Measurements from ENCODE around the gene MAPKAPK2. TPM values are rescaled to one million over a fixed set of nuclear protein-coding genes. Genes with fewer than 3 reads are reported as not detected.

The MAPKAPK2 gene
- total RNA-seq, 1 experiment from 2014 or later: 72.4 TPM

DNA sequence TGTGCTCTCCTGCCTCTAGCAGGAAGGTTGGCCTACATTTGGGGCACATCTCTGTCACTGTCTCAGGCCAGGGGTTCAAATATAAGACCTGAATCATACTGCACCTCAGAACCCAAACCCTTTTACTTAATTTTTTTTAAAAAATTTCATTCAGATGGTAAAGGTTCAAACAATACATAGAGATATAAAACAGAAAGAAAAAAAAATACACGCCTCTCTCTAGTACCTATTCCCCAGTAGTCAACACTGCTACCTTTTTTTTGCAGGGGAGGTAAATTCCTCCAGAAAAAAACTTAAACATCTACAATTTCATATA, 32.9 kb downstream of the MAPKAPK2 start:
- CTCF ChIA-PET: interaction anchor here (0.7 kb wide), 1 partner anchor 54 kb away, joined by 4 read pairs; no protein-coding TSS in a partner anchor
- Histone ChIP-seq H3K36me3 (ENCODE audit: control insufficient read depth, insufficient read depth, low read length) (no peaks in the 10 kb centered on the region), H3K9me3 (ENCODE audit: control insufficient read depth, insufficient read depth, low read depth, low read length) (no peaks in the 10 kb centered on the region), H3K27ac (ENCODE audit: low read length) (no peak overlapping the region), H3K4me1 (ENCODE audit: control insufficient read depth, insufficient read depth, low read length) (peaks cover 32% of the 10 kb centered on the region), H3K4me3 (ENCODE audit: low read depth in 2 of 2, low read length in 2 of 2) (no peak overlapping the region), H3K27me3 (ENCODE audit: control insufficient read depth, insufficient read depth, low read length) (no peaks in the 10 kb centered on the region)
- ATAC-seq (no peak), DNase-seq (ENCODE audit: low read depth, low spot score) (no peak)
- in situ Hi-C loops (cut with HindIII; ENCODE audit: low pct_unique_long_range_greater_than_20kb, low sequenced_read_pairs): no loop called here
- BruUV-seq (replicated peaks): no TSS peak
- TF ChIP-seq, protein P1, sequence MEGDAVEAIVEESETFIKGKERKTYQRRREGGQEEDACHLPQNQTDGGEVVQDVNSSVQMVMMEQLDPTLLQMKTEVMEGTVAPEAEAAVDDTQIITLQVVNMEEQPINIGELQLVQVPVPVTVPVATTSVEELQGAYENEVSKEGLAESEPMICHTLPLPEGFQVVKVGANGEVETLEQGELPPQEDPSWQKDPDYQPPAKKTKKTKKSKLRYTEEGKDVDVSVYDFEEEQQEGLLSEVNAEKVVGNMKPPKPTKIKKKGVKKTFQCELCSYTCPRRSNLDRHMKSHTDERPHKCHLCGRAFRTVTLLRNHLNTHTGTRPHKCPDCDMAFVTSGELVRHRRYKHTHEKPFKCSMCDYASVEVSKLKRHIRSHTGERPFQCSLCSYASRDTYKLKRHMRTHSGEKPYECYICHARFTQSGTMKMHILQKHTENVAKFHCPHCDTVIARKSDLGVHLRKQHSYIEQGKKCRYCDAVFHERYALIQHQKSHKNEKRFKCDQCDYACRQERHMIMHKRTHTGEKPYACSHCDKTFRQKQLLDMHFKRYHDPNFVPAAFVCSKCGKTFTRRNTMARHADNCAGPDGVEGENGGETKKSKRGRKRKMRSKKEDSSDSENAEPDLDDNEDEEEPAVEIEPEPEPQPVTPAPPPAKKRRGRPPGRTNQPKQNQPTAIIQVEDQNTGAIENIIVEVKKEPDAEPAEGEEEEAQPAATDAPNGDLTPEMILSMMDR (IDR thresholded peaks at IDR 0.05): no peak
- TF ChIP-seq SIN3A (IDR thresholded peaks at IDR 0.05; ENCODE audit: borderline replicate concordance, insufficient read depth, low read depth, low read length): no peak
- TF ChIP-seq POLR2AphosphoS5 (IDR thresholded peaks at IDR 0.05; ENCODE audit: low read depth, low read length): no peak
- TF ChIP-seq TCF7L2 (IDR thresholded peaks at IDR 0.05; ENCODE audit: low read depth, low read length): no peak
- TF ChIP-seq, protein P2, sequence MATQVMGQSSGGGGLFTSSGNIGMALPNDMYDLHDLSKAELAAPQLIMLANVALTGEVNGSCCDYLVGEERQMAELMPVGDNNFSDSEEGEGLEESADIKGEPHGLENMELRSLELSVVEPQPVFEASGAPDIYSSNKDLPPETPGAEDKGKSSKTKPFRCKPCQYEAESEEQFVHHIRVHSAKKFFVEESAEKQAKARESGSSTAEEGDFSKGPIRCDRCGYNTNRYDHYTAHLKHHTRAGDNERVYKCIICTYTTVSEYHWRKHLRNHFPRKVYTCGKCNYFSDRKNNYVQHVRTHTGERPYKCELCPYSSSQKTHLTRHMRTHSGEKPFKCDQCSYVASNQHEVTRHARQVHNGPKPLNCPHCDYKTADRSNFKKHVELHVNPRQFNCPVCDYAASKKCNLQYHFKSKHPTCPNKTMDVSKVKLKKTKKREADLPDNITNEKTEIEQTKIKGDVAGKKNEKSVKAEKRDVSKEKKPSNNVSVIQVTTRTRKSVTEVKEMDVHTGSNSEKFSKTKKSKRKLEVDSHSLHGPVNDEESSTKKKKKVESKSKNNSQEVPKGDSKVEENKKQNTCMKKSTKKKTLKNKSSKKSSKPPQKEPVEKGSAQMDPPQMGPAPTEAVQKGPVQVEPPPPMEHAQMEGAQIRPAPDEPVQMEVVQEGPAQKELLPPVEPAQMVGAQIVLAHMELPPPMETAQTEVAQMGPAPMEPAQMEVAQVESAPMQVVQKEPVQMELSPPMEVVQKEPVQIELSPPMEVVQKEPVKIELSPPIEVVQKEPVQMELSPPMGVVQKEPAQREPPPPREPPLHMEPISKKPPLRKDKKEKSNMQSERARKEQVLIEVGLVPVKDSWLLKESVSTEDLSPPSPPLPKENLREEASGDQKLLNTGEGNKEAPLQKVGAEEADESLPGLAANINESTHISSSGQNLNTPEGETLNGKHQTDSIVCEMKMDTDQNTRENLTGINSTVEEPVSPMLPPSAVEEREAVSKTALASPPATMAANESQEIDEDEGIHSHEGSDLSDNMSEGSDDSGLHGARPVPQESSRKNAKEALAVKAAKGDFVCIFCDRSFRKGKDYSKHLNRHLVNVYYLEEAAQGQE (IDR thresholded peaks at IDR 0.05; ENCODE audit: insufficient read depth in 1 of 2, low read depth in 2 of 2, low read length in 1 of 2): no peak
- POLR2A ChIA-PET: no interaction called here
- intact Hi-C loops (cut with micrococcal nuclease; ENCODE audit: unreplicated experiment): no loop called here

DNA sequence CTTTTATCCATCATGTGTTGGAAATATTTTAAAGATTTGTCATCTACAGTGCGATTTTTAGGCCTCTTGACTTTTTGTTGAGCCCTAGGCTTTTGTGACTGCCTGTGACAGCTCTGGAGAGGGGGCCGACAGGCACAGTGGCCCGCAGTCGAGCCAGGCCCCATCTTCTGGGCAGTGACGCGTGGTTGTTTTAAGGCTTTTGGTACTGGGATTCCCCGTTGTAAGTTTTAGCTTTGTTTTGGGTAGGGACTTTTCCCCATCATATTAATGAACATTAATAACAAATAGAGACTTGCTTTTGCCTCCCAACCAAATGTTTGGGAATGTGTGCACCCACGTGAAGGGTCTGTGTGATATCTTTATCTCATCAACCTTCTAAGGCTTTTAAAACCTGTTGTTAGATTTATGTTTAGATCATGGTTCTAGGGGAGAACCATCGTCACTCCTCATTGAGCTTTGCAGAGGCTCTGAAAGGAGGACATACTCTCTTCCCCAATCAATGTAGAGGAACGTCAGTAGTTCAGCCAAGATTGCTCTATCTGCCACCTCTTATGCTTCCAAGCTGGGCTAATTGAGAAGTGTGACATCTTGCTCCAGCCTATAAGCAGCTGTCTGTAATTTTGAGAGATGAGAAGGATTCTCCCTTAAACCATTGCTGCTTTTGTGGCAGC, 34.6 kb downstream of the MAPKAPK2 start:
- Histone ChIP-seq H3K4me3 (ENCODE audit: low read depth in 2 of 2, low read length in 2 of 2) (no peak overlapping the region), H3K27ac (ENCODE audit: low read length) (no peak overlapping the region), H3K9me3 (ENCODE audit: control insufficient read depth, insufficient read depth, low read depth, low read length) (no peaks in the 10 kb centered on the region), H3K4me1 (ENCODE audit: control insufficient read depth, insufficient read depth, low read length) (peaks cover 19% of the 10 kb centered on the region), H3K36me3 (ENCODE audit: control insufficient read depth, insufficient read depth, low read length) (no peaks in the 10 kb centered on the region), H3K27me3 (ENCODE audit: control insufficient read depth, insufficient read depth, low read length) (no peaks in the 10 kb centered on the region)
- in situ Hi-C loops (cut with HindIII; ENCODE audit: low pct_unique_long_range_greater_than_20kb, low sequenced_read_pairs): no loop called here
- ATAC-seq: no peak
- BruUV-seq (replicated peaks): no TSS peak
- intact Hi-C loops (cut with micrococcal nuclease; ENCODE audit: unreplicated experiment): no loop called here
- ChIA-PET CTCF (no interaction called here), POLR2A (no interaction called here)
- TF ChIP-seq, protein P1 (IDR thresholded peaks at IDR 0.05): no peak
- TF ChIP-seq, protein P2 (IDR thresholded peaks at IDR 0.05; ENCODE audit: insufficient read depth in 1 of 2, low read depth in 2 of 2, low read length in 1 of 2): no peak
- no peak for TF ChIP-seq TCF7L2 (IDR thresholded peaks at IDR 0.05; ENCODE audit: low read depth, low read length)
- no peak for TF ChIP-seq POLR2AphosphoS5 (IDR thresholded peaks at IDR 0.05; ENCODE audit: low read depth, low read length)
- TF ChIP-seq SIN3A (IDR thresholded peaks at IDR 0.05; ENCODE audit: borderline replicate concordance, insufficient read depth, low read depth, low read length): no peak
- no peak for DNase-seq (ENCODE audit: low read depth, low spot score)
